HG02588 (cell line): ENCODE results near the gene TINAG.

Experiments
- ATAC-seq: cut with Tn5 transposase; IDR thresholded peaks from one replicate; pipeline ENCODE4 v1.9.1; 2021; ENCODE audit warnings: mild to moderate bottlenecking, moderate library complexity; ENCODE audit not compliant: unreplicated experiment

The TINAG gene, protein sequence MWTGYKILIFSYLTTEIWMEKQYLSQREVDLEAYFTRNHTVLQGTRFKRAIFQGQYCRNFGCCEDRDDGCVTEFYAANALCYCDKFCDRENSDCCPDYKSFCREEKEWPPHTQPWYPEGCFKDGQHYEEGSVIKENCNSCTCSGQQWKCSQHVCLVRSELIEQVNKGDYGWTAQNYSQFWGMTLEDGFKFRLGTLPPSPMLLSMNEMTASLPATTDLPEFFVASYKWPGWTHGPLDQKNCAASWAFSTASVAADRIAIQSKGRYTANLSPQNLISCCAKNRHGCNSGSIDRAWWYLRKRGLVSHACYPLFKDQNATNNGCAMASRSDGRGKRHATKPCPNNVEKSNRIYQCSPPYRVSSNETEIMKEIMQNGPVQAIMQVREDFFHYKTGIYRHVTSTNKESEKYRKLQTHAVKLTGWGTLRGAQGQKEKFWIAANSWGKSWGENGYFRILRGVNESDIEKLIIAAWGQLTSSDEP

DNA sequence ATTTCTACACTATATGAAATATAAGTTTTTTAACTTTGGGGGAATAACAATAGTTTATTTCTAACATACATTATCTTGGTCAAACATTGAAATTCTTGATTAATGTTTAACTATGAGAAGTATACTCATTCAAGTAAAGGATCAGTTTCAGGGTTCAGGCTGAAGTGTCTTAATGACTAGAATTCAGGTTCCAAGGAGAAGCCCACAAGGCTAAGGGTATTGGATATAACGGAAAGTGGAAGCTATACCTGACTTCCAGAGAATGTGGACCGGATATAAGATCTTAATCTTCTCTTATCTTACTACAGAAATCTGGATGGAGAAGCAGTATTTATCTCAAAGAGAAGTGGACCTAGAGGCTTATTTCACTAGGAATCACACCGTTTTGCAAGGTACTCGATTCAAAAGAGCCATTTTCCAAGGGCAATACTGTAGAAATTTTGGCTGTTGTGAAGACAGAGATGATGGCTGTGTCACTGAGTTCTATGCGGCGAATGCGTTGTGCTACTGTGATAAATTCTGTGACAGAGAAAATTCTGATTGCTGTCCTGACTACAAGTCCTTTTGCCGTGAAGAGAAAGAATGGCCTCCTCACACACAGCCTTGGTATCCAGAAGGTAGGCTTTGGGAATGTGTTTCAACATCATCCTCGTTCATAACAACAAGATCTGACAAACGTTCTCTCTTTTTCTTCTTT is at the start of gene TINAG:
TINAG (plus strand) TSS at position 153 of the 697 bp plus-strand sequence; CDS start at position 263, 110 bp downstream.
- peak; percentile 34 for ATAC-seq

DNA sequence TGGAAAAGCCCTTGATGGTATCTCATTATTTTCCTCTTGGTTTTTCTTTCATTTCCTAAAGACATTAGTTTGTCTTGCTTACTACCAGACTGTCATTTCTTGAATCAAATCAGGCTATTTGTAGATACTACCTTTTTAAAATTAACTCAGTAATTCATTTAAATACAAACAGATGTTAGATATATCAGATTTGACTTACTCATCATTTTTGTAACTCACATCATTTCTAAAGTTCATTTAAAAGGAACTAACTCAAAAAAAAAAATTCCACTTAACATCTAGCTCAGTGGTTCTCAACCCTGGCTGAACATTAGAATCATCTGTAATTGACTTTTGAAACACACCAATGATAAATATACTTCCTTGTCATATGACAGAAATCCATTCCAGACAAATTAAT is 48.2 kb upstream of the TINAG start:
- ATAC-seq: no peak

DNA sequence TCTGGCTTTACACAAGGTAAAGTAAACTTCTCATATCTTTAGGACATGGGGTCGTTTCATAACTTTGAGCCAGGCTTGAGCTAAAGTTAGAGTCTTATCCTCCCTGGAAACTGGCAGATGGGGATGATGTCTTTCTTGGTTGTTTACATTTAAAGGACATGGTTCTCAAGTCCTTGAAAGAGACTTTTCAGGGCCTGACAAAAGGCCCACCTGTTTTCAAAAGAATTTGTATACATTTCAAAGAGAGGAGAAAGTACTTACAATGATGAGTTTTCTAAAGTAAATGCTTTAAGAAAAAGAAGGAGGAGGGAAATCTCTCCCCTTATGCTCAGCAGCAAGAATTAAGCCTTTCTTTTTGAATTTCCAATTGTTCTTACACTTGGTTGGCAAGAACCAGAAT is 45.7 kb upstream of the TINAG start:
- no peak for ATAC-seq

DNA sequence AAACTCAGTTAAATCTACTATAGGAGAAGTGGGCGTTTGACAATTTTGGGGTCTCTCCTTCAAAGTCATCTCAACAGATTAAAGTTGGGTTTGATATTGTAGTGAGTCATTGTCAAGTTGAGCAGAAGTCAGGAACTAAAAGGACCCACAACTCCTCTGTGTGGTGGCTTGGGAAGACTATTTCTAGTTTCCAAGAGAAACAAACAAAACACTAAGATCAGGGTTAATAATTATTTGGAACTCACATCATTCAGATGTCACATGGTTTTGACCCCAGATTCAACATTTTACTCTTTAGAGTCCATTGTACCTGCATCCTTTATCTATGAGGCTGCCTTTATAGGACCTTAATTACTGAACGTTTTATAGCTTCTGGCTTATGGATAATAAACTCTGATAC is 45.3 kb upstream of the TINAG start:
- no peak for ATAC-seq

DNA sequence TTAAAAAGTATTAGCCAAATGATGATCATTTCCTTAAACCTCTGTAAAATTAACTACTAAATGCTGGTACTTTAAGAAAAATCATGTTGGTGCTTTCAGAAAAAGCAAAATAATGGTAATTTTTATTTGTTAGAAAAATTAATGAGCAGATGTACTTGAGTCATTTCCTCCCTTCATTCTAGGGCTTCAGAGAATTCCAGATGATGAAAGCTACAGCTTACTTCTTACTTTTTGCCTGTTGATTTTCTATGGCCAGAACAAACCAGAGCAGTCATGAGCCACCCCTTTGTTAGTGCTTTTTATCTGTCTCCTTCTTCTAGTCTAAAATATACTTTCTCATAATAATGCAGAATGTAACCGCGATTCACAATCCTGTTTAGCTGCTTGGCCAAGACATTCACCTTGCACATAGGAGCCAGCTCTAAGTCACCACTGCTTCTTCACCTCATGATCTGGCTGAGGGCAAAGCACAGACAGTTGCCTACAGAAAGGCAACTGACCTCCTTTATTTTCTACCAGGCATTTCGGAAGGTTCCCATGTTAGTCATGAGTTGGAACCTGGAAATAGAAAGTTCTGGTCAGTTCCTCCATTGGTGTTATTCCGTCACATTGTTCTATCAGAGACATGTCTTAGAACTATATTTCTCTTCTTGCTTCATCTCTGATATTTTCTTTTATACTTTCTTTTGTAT is 43.5 kb upstream of the TINAG start:
- ATAC-seq: no peak

DNA sequence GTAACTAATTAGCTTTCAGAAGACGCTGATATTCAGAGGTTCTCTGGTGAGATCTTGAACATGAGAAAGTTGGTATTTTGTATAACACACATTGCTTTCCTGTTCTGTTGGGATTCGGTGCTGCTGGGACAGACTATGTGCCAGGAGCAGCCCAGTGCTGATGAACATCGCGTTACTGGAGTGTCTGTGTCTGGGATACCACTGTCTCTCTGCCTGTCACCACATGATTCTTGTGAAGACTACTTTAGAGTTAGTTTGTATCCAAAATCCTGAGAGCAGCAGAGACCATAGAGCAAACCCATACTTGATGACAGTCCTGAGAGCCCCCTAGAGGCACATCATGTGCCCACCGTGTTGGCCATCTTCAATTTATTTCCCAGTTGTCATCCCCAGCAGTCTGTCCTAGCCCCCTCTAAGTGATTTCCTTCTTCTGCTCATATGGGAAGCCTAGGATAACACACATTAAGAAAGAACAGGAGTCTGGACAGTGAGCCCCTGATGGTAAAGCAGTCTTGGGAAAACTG is 41.8 kb upstream of the TINAG start:
- no peak for ATAC-seq

DNA sequence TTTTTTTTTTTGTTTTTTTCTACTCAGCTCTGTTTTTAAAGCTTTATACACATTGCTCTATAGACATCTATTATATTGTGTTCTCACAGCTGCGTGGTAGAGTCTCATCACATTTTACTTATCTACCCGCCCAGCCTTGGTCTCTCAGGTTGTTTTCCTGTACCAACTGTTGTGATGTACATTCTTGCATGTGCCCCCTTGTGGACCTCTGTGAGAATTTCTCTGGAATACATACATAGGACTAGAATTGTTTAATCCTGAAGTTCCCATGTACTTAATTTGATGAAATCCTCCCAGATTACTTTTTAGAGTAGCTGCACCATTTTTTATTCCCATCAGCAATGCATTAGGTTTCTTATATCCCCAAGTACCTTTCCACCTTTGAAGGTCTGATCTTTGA is 40.4 kb upstream of the TINAG start:
- ATAC-seq: no peak

DNA sequence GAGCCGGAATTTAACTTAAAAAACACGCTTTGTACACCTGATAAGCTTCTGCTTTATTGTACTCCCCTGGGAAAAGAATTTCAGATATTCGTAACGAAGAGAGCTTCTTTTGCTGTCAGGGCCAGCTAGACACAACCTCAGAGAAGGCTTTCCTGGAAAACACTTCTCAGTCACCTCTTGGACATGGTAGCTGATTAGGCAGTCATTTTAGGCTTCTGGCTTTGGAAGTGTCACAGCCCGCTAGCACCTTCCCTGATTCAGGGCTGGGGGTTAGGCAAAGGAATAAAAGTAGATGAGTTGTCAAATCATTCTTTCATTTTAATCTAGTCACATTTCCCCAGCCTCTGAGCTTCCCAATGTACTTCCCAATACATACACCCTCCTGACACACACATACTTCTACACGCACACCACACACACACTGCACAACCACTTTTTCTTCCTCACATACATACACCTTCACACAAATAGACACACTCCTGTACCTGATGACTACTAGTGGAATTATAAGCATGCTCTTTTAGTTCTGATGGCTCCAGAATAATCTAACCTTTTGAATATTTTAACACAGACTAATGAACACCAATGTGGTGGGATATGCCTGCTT is 34.9 kb upstream of the TINAG start:
- no peak for ATAC-seq

DNA sequence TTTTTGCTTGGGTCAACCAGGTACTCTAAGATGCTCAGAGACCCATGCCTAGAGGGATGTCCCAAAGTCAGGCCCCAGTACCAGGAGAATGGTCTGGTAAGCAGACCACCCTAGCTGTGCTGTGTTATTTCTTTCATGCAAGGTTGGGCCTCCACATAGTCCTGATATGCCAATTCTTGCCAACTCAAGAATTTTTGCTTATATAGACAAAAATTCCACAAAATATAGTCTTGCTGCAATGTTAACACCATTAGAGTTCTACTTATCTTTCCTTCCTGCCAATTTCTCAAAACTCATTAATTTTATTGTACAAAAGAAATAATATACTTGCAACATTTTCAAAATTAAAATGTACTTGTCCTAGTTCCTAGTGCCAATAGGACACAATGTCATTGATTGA is 33.9 kb upstream of the TINAG start:
- no peak for ATAC-seq

DNA sequence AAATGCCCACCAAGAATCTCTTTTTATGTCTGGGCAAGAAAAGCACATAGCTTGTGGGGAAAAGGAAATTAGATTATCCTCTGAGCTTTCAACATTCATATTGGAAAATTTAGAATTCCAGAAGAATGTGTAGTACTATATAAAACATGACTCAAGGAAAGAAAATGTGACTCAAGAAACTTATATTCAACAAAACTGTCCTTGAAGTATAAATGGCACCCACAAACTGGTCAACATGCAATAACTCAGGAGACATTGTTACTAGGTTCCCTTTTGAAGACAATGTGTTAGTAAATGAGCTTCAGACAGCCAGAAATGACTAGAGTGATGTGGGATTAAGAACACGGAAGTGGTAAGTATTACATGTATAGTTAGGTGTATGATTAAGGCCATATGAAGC is 26.1 kb upstream of the TINAG start:
- no peak for ATAC-seq

DNA sequence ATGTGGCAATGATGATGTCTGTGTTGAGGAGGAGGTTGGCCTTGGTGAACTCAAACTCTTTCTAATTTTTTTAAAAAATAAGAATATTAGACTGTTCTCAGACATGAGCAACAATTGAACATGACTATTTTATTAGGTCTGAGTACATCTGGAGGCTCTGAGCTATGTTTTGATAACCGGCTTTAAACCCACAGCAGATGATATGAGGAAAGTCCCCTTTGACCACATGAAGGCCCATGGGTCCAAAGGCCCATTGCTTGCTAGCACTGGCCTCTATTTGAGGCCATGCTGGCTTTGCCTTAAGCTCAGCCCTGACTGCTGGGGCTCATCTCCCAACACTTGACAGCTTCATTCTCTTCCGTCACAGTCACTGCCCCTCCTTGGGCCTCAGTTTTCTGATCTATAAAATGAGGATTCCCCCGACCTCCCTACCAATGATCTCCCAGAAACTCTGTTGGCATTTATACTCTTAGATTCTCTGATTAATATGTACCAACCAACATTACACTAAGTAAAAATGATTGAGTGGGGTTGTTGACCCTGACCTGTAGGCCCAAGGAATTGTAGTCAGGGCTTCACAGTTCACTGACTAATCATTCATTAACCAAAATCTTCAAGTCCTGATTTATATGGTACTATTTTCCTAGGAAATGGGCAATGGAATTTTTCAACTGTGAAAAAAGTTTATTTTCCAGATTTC is 23.9 kb upstream of the TINAG start:
- no peak for ATAC-seq

DNA sequence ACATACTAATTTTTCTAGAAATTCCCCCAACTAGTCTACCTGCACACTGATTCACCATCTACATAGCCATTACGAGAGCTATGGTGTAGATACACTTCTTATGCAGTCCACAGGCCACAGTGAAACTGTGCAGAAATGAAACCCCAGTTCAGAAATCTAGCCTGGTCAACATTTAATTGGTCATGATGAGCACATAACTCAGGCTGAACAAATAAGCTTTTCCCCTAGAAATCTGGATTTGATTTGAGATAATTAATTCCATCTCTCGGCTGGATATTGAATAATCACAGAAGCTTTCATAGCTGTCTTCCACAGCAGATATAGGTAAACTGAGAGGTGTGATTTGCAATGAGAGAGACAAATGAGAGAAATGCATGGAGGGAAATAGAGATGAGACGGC is 22.6 kb upstream of the TINAG start:
- no peak for ATAC-seq

DNA sequence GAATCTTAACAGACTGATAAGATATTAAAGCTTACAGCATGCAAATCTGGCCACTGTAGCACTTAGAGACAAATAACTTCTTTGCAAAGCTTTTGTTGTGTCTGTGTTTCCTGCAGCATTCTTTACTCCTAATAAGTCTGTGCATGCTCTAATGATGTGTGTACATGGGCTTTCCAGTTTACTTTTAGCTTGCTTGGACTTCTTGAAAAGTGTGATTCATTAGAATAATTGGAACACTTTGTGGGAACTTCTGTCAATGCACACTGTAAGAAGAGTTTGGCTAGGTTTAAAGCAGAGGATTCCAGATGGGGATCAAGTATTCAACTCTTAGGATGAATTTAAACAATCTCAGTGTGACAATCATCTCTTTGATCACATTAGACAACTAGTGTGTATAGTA is 22.1 kb upstream of the TINAG start:
- no peak for ATAC-seq

DNA sequence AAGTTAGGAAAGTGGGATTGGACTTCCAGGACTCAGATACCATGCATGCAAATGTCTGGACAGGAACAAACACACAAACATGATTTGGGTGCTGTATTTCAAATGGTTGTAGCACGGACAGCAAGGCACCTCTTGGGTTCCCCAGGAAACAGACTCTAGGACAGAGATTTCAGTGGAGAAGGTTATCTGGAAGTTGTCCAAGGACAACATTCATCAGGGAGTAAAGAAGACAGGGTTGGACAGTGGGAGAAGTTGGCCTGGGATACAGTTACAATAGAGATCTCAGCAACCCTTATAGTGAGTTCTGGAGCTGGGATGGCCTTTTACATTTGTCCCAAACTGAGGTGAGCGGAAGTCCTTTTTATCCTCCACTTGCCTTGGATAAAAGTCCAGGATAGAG is 19.8 kb upstream of the TINAG start:
- no peak for ATAC-seq

DNA sequence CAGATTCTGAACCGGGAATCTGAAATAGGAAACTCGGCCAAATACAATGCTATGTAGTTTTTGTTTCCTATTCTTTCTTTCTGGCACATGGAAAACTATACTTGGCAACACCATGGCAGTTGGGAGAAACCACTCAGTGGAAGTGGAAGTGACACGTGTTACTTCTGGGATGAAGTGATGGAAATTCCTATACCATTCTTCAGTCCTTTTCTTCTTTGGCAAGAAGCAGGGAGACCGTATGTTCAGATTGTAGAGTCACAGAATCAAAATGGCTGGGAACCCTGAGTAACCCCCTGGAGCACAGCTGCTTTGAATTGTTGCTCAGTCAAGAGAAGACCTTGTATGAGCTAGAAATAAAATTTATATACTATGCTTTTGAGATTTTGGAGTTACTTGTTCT is 18.8 kb upstream of the TINAG start:
- no peak for ATAC-seq

DNA sequence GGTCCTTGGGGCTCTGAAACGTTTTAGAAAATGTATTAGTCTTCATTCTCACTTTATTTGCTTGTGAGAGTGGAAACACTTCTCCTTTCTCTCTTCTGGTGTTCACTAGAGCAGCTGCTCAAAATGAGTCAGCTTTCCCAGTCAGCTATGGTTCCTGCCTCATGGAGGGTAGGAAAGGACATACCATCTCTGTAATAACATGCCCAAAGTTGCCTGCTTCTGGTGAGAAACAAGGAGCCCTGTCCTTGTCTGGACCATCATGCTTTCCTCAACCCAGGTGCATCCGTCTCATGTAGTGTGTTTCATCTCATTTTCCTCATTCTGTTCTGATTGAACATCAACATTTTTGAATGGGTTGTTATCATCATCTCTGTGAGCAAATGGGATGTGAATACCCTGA is 17.1 kb upstream of the TINAG start:
- ATAC-seq: peak; percentile 71

DNA sequence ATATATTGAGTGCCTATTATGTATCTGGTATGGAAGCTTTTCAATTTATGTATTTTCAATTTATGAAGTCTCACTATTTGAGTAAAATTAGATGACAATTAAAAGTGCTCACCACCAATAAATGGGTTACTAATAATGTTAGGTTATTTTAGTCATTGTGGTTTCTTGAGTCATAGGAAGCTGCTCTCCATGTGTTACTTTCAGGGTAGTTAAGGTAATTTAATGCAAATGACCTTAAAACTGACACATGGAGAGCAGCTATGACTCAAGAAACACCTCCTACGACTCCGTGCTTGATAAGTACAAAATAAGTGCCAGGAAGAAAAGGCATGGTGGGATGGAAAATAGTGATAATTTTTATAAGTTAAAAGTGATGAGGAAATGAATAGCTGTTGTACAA is 16.5 kb upstream of the TINAG start:
- peak; percentile 91 for ATAC-seq

DNA sequence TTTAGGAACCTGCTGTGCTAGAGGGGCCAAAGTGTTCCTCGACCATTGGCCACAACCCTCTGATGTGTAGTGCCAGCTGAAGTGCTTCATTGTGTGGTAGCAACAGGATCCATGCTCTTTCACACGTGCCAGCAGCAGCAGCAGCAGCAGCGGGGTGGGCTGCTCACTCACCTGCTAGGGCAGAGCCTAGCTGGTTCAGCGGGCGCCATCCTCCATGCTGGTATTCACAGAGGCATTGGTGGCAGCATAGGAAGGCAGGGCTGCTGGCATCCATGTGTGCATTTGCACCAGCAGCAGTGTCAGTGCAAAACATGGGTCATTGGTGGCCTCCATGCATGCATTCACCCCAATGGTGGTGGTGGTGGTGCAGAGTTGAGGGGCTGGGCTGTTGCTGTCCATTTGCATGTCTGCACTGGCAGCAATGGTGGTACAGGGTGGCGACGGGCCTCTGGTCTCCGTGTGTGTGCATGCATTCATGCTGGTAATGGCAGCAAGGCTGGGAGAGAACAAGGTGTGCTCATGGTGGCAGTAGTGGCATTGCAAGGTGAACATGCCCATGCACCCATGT is 13.2 kb upstream of the TINAG start:
- ATAC-seq: no peak

DNA sequence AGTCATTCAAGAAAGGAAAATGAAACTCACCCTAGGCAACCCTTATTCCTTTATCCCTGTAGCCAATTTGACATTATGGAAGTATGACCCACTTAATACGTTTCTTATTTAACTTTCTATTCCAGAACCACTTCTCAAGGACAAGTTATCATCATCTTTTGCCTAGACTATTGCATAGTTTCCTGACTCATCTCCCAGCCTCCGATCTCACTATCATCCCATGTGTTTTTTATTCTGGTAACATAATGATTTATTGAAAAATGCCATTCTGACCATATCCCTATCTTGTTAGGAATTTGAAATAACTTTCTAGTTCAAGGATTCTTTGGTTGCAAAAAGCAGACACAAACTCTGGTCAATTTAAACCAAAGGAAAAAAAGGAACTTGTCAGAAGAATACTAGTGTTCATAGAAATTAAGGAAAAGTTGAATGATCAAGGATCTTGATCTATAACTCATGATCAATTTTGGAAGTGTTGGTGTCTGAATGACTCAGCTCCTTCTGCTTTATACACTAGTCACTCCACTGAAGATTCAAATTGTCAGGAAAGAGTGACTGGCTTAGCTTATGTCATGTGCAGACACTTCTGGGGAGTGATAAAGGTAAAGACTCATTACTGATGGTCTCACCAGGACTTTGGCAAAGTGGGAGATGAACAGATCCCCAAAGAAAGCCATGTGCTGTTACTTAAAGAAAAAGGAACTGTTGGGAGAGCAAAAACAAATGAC is 8.5 kb upstream of the TINAG start:
- ATAC-seq: no peak

DNA sequence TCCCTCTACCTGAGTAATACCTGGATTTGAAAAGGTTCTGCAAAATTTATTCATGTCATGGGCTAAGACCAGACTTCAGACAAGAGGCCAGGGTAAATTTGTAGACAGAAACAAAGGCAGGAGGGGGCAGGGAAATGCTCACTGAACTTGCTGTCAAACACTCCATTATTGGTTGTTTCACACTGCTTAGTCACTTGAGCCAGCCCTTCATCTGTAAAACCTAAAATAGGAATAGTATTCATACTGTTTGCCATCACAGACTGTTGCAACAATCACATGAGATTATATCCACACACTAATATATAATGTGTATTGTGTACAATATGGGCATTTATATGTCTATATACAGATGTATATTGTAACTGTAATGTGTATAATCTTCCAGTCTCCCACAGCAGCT is 6.5 kb upstream of the TINAG start:
- no peak for ATAC-seq
